ENCODE data around the gene GMPS. TPM values are rescaled to one million over a fixed set of nuclear protein-coding genes. Genes with fewer than 3 reads are reported as not detected.

GMPS gene
- total RNA-seq, 1 donor from 2014 or later = 29.2 TPM

- Histone ChIP-seq H3K4me3 (peak overlapping the region; percentile 93 to 100), H3K9me3 (no peaks in the 10 kb centered on the region), H3K27ac (peak overlapping the region; percentile 99), H3K36me3 (no peaks in the 10 kb centered on the region), H3K4me1 (peaks cover 44% of the 10 kb centered on the region), H3K27me3 (no peaks in the 10 kb centered on the region)
- DNase-seq (ENCODE audit: extremely low spot score in 2 of 2) = no peak
- intact Hi-C loops (cut with DNase I) = no loop called here
- TF ChIP-seq CTCF (IDR thresholded peaks at IDR 0.05) = no peak
- TF ChIP-seq POLR2AphosphoS5 (IDR thresholded peaks at IDR 0.05; ENCODE audit: insufficient read depth in 1 of 2, low read depth in 1 of 2) = peak in 1 of 2 donors; percentile 31
Measured at GRCh38 chr3:155870945-155871745, 695 bp downstream of the GMPS start.

- H3K9me3 ChIP-seq = no peaks in the 10 kb centered on the region
- intact Hi-C loops (cut with DNase I) = no loop called here
- H3K4me3 ChIP-seq = peak overlapping the region; percentile 93 to 100
- no peaks in the 10 kb centered on the region for H3K27me3 ChIP-seq
- peak overlapping the region; percentile 99 for H3K27ac ChIP-seq
- DNase-seq (ENCODE audit: extremely low spot score in 2 of 2) = no peak
- peaks cover 50% of the 10 kb centered on the region for H3K4me1 ChIP-seq
- no peaks in the 10 kb centered on the region for H3K36me3 ChIP-seq
- TF ChIP-seq CTCF (IDR thresholded peaks at IDR 0.05) (no peak), POLR2AphosphoS5 (IDR thresholded peaks at IDR 0.05; ENCODE audit: insufficient read depth in 1 of 2, low read depth in 1 of 2) (no peak), POLR2A (IDR thresholded peaks at IDR 0.05) (no peak)
Measured at GRCh38 chr3:155871746-155872158, 1.3 kb downstream of the GMPS start.

- H3K4me1 ChIP-seq = peaks cover 58% of the 10 kb centered on the region
- DNase-seq (ENCODE audit: extremely low spot score in 2 of 2) = no peak
- intact Hi-C loops (cut with DNase I) = no loop called here
- H3K27ac ChIP-seq = no peak overlapping the region
- H3K36me3 ChIP-seq = no peaks in the 10 kb centered on the region
- H3K4me3 ChIP-seq = no peak overlapping the region
- H3K27me3 ChIP-seq = no peaks in the 10 kb centered on the region
- no peaks in the 10 kb centered on the region for H3K9me3 ChIP-seq
- no peak for TF ChIP-seq POLR2A (IDR thresholded peaks at IDR 0.05)
- TF ChIP-seq POLR2AphosphoS5 (IDR thresholded peaks at IDR 0.05; ENCODE audit: insufficient read depth in 1 of 2, low read depth in 1 of 2) = no peak
- no peak for TF ChIP-seq CTCF (IDR thresholded peaks at IDR 0.05)
Measured at GRCh38 chr3:155872904-155873646, 2.6 kb downstream of the GMPS start.

GRCh38 chr3:155876037-155876436 lies 5.6 kb downstream of the GMPS start:
- H3K4me3 ChIP-seq = no peak overlapping the region
- intact Hi-C loops (cut with DNase I) = no loop called here
- DNase-seq (ENCODE audit: extremely low spot score in 2 of 2) = no peak
- H3K9me3 ChIP-seq = no peaks in the 10 kb centered on the region
- TF ChIP-seq POLR2AphosphoS5 (IDR thresholded peaks at IDR 0.05; ENCODE audit: insufficient read depth in 1 of 2, low read depth in 1 of 2) (no peak), CTCF (IDR thresholded peaks at IDR 0.05) (no peak), POLR2A (IDR thresholded peaks at IDR 0.05) (no peak)
- H3K4me1 ChIP-seq = peaks cover 61% of the 10 kb centered on the region
- no peaks in the 10 kb centered on the region for H3K27me3 ChIP-seq
- H3K27ac ChIP-seq = no peak overlapping the region
- no peaks in the 10 kb centered on the region for H3K36me3 ChIP-seq

- Histone ChIP-seq H3K4me3 (no peak overlapping the region), H3K9me3 (no peaks in the 10 kb centered on the region), H3K4me1 (peaks cover 61% of the 10 kb centered on the region), H3K27me3 (no peaks in the 10 kb centered on the region), H3K36me3 (no peaks in the 10 kb centered on the region), H3K27ac (no peak overlapping the region)
- no peak for DNase-seq (ENCODE audit: extremely low spot score in 2 of 2)
- intact Hi-C loops (cut with DNase I) = no loop called here
- TF ChIP-seq CTCF (IDR thresholded peaks at IDR 0.05) (no peak), POLR2AphosphoS5 (IDR thresholded peaks at IDR 0.05; ENCODE audit: insufficient read depth in 1 of 2, low read depth in 1 of 2) (no peak), POLR2A (IDR thresholded peaks at IDR 0.05) (no peak)
Measured at GRCh38 chr3:155876503-155876902, 6.1 kb downstream of the GMPS start.
